Measurements from ENCODE around the gene ZNF407.
A peak's percentile ranks its signal among the peaks of the same experiment; 100 is the strongest.

The ZNF407 gene

DNA sequence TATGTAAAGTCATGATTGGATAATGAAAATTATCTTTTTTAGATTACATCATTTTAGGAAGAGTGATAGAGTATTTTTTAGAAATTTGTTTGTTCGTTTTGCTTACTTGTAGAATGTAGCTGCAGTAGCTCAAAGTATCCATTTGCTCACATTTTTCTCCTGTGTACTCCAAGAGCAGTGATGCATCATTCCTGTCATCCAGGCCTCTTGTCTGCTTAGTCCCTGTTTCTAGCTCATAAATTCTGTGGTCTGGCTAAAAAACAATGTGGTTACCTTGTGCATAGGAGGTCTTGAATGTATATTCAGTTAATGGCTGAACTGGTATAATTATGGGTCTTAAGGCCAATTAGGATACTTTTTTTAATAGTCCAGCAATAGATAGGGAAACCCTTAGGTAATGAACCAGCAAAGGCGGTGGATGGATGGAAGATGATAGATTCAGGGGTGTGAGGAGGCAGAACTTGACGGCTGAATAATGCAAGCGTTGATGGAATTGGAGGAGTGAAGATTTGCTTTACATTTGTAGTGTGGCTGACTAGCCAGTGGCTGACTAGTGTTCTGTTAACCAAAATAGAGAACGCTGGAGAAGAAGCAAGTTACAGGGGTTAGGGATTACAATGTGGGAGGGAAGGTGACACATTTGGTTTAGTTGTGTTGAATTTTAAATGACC is 145.0 kb downstream of the ZNF407 start:
- Histone ChIP-seq H3K9me3 (ENCODE audit: insufficient read depth, low read length, severe bottlenecking) (no peaks in the 10 kb centered on the region), H3K27ac (ENCODE audit: low read length) (no peak overlapping the region), H3K79me2 (ENCODE audit: insufficient read depth, low read length) (no peaks in the 10 kb centered on the region), H3K9ac (ENCODE audit: low read depth, low read length) (no peak overlapping the region), H3K4me2 (ENCODE audit: insufficient read depth, low read length) (no peak overlapping the region), H4K20me1 (ENCODE audit: insufficient read depth, low read length) (no peaks in the 10 kb centered on the region), H3K4me3 (ENCODE audit: low read depth in 1 of 2, low read length in 2 of 2) (no peak overlapping the region), H3K36me3 (ENCODE audit: insufficient read depth, low read length) (no peaks in the 10 kb centered on the region), H3K4me1 (ENCODE audit: insufficient read depth, low read length) (no peaks in the 10 kb centered on the region), H2AFZ (ENCODE audit: low read depth, low read length) (no peak overlapping the region), H3K27me3 (ENCODE audit: insufficient read depth, low read length, poor library complexity) (no peaks in the 10 kb centered on the region)
- ATAC-seq (ENCODE audit: insufficient read depth, low read depth): no peak
- TF ChIP-seq EZH2 (IDR thresholded peaks at IDR 0.05; ENCODE audit: borderline replicate concordance, low read depth, low read length, severe bottlenecking) (no peak), CTCF (IDR thresholded peaks at IDR 0.05; ENCODE audit: borderline replicate concordance, extremely low read depth, low read length, poor library complexity, severe bottlenecking) (no peak)
- no peak for DNase-seq

DNA sequence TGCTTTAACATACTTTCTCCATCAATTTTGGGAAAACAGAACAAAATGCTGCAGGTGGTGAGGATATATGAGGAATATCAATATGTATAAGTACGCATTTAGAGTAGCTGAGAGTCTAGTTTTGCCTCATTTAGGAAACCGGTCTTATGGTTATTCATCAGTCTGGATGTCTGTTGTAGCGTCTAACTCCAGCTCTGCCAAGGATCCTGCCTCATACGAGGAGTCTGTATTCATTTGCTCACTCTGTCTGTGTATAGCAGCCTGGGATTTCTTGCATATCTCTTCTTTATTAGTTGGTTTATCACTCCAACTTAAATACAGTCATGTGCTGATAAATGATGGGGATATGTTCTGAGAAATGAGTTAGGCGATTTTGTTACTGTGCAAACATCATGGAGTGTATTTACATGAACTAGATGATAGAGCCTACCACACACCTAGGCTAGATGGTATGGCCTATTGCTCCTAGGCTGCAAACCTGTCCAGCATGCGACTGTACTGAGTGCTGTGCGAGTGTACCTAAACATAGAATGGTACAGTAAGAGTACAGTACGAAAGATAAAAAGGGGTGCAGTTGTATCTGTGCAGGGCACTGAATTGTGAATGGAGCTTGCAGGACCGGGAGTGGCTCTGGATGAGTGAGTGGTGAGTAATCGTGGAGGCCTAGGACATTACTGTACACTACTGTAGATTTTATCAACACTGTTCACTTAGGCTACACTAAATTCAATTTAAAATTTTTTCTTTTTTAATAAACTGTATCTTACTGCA is 148.1 kb downstream of the ZNF407 start:
- no peak for DNase-seq
- H3K4me3 ChIP-seq (ENCODE audit: low read depth in 1 of 2, low read length in 2 of 2): no peak overlapping the region
- no peak overlapping the region for H3K4me2 ChIP-seq (ENCODE audit: insufficient read depth, low read length)
- H3K9ac ChIP-seq (ENCODE audit: low read depth, low read length): no peak overlapping the region
- no peaks in the 10 kb centered on the region for H3K27me3 ChIP-seq (ENCODE audit: insufficient read depth, low read length, poor library complexity)
- ATAC-seq (ENCODE audit: insufficient read depth, low read depth): no peak
- H3K27ac ChIP-seq (ENCODE audit: low read length): no peak overlapping the region
- TF ChIP-seq EZH2 (IDR thresholded peaks at IDR 0.05; ENCODE audit: borderline replicate concordance, low read depth, low read length, severe bottlenecking) (no peak), CTCF (IDR thresholded peaks at IDR 0.05; ENCODE audit: borderline replicate concordance, extremely low read depth, low read length, poor library complexity, severe bottlenecking) (no peak)
- no peaks in the 10 kb centered on the region for H3K36me3 ChIP-seq (ENCODE audit: insufficient read depth, low read length)
- H3K79me2 ChIP-seq (ENCODE audit: insufficient read depth, low read length): no peaks in the 10 kb centered on the region
- H3K9me3 ChIP-seq (ENCODE audit: insufficient read depth, low read length, severe bottlenecking): no peaks in the 10 kb centered on the region
- no peaks in the 10 kb centered on the region for H4K20me1 ChIP-seq (ENCODE audit: insufficient read depth, low read length)
- H2AFZ ChIP-seq (ENCODE audit: low read depth, low read length): no peak overlapping the region
- no peaks in the 10 kb centered on the region for H3K4me1 ChIP-seq (ENCODE audit: insufficient read depth, low read length)

- no peak for DNase-seq
- peak; percentile 44; the same call in 2 of the 3 replicates for ATAC-seq (ENCODE audit: insufficient read depth, low read depth)
- Histone ChIP-seq H3K4me1 (ENCODE audit: insufficient read depth, low read length) (no peaks in the 10 kb centered on the region), H3K9me3 (ENCODE audit: insufficient read depth, low read length, severe bottlenecking) (no peaks in the 10 kb centered on the region), H3K9ac (ENCODE audit: low read depth, low read length) (no peak overlapping the region), H3K4me3 (ENCODE audit: low read depth in 1 of 2, low read length in 2 of 2) (no peak overlapping the region), H4K20me1 (ENCODE audit: insufficient read depth, low read length) (no peaks in the 10 kb centered on the region), H2AFZ (ENCODE audit: low read depth, low read length) (no peak overlapping the region), H3K36me3 (ENCODE audit: insufficient read depth, low read length) (no peaks in the 10 kb centered on the region), H3K4me2 (ENCODE audit: insufficient read depth, low read length) (no peak overlapping the region), H3K27ac (ENCODE audit: low read length) (no peak overlapping the region), H3K27me3 (ENCODE audit: insufficient read depth, low read length, poor library complexity) (no peaks in the 10 kb centered on the region), H3K79me2 (ENCODE audit: insufficient read depth, low read length) (no peaks in the 10 kb centered on the region)
- no peak for TF ChIP-seq EZH2 (IDR thresholded peaks at IDR 0.05; ENCODE audit: borderline replicate concordance, low read depth, low read length, severe bottlenecking)
- no peak for TF ChIP-seq CTCF (IDR thresholded peaks at IDR 0.05; ENCODE audit: borderline replicate concordance, extremely low read depth, low read length, poor library complexity, severe bottlenecking)
Observed at GRCh38 chr18:74748809-74749208, 151.1 kb downstream of the ZNF407 start.

Data from DND-41 (cell line).